ENCODE results near the gene YJEFN3.

The YJEFN3 gene

GRCh38 chr19:19524053-19524452 lies 4.7 kb upstream of the YJEFN3 start:
- DNase-seq = no peak

GRCh38 chr19:19525611-19526380 lies 2.9 kb upstream of the YJEFN3 start:
- no peak for DNase-seq

- DNase-seq = no peak
Observed at GRCh38 chr19:19526581-19527370, 1.9 kb upstream of the YJEFN3 start.

GRCh38 chr19:19527371-19527656 lies 1.4 kb upstream of the YJEFN3 start:
- DNase-seq = no peak

- DNase-seq = no peak
Observed at GRCh38 chr19:19527674-19528625, 761 bp upstream of the YJEFN3 start.

GRCh38 chr19:19529783-19530422 lies 1.2 kb downstream of the YJEFN3 start:
- DNase-seq = no peak

- DNase-seq = no peak
Observed at GRCh38 chr19:19530423-19530804, 1.7 kb downstream of the YJEFN3 start.

GRCh38 chr19:19530889-19531288 lies 2.2 kb downstream of the YJEFN3 start:
- no peak for DNase-seq

GRCh38 chr19:19531951-19532805 lies 3.5 kb downstream of the YJEFN3 start:
- DNase-seq = peak; percentile 94

GRCh38 chr19:19532806-19533701 lies 4.3 kb downstream of the YJEFN3 start:
- no peak for DNase-seq

- DNase-seq = no peak
Observed at GRCh38 chr19:19533841-19534240, 5.1 kb downstream of the YJEFN3 start.

- no peak for DNase-seq
Observed at GRCh38 chr19:19534556-19535265, 6.0 kb downstream of the YJEFN3 start.

GRCh38 chr19:19535311-19536191 lies 6.8 kb downstream of the YJEFN3 start:
- DNase-seq = no peak

GRCh38 chr19:19537075-19538048 lies 8.7 kb downstream of the YJEFN3 start:
- no peak for DNase-seq

- DNase-seq = peak; percentile 71
Observed at GRCh38 chr19:19538061-19538784, 9.5 kb downstream of the YJEFN3 start, which contains the start of gene CILP2. Gene CILP2 (plus strand): TSS chr19:19538265. CDS start chr19:19538350, 85 bp downstream.

- no peak for DNase-seq
Observed at GRCh38 chr19:19538785-19539166, 10.1 kb downstream of the YJEFN3 start.

- DNase-seq = no peak
Observed at GRCh38 chr19:19539698-19540063, 11.0 kb downstream of the YJEFN3 start.

All from stimulated activated CD8-positive, alpha-beta memory T cell treated with anti-CD3 and anti-CD28 coated beads, Interleukin-4, amount 100 ng/mL, for 48 hours (primary cell).